ENCODE data around the gene LAG3.

The LAG3 gene

GRCh38 chr12:6784296-6784695 is 12.0 kb downstream of the LAG3 start:
- no peak for DNase-seq (ENCODE audit: low read depth, low spot score)
- CTCF ChIA-PET, result interaction anchor here (1.2 to 12.1 kb wide), 4 partner anchors 10 to 41 kb away, joined by 4 to 272 read pairs (median 32); partner anchors contain the start of genes MLF2 and PTMS
- POLR2A ChIA-PET, result no interaction called here
- H3K4me3 ChIP-seq (ENCODE audit: low read depth, low read length), result no peak overlapping the region
- TF ChIP-seq CTCF (IDR thresholded peaks at IDR 0.05; ENCODE audit: insufficient read depth, low read length, missing control alignments), result no peak

- CTCF ChIA-PET, result interaction anchor here (0.9 to 12.1 kb wide), 4 partner anchors 14 to 41 kb away, joined by 3 to 272 read pairs (median 32); partner anchors contain the start of genes MLF2 and PTMS
- POLR2A ChIA-PET, result no interaction called here
- TF ChIP-seq CTCF (IDR thresholded peaks at IDR 0.05; ENCODE audit: insufficient read depth, low read length, missing control alignments), result no peak
- no peak for DNase-seq (ENCODE audit: low read depth, low spot score)
- H3K4me3 ChIP-seq (ENCODE audit: low read depth, low read length), result no peak overlapping the region
These were observed 12.4 kb downstream of the LAG3 start for GRCh38 chr12:6784761-6785160.

- no peak overlapping the region for H3K4me3 ChIP-seq (ENCODE audit: low read depth, low read length)
- ChIA-PET CTCF (interaction anchor here (0.8 to 11.3 kb wide), 8 partner anchors 7 to 39 kb away, joined by 3 to 60 read pairs (median 6); partner anchors contain the start of genes MLF2 and PTMS), POLR2A (interaction anchor here (1.2 kb wide), 1 partner anchor 63 kb away, joined by 3 read pairs; the partner anchor contains the start of gene COPS7A)
- no peak for DNase-seq (ENCODE audit: low read depth, low spot score)
- no peak for TF ChIP-seq CTCF (IDR thresholded peaks at IDR 0.05; ENCODE audit: insufficient read depth, low read length, missing control alignments)
These were observed 14.2 kb downstream of the LAG3 start for GRCh38 chr12:6786416-6787094.

- DNase-seq (ENCODE audit: low read depth, low spot score), result no peak
- no peak for TF ChIP-seq CTCF (IDR thresholded peaks at IDR 0.05; ENCODE audit: insufficient read depth, low read length, missing control alignments)
- ChIA-PET POLR2A (interaction anchor here (1.2 kb wide), 1 partner anchor 64 kb away, joined by 3 read pairs; the partner anchor contains the start of gene COPS7A), CTCF (interaction anchor here (0.8 to 11.3 kb wide), 8 partner anchors 8 to 38 kb away, joined by 3 to 60 read pairs (median 6); partner anchors contain the start of genes MLF2 and PTMS)
- no peak overlapping the region for H3K4me3 ChIP-seq (ENCODE audit: low read depth, low read length)
These were observed 15.0 kb downstream of the LAG3 start for GRCh38 chr12:6787309-6787708.

- ChIA-PET POLR2A (no interaction called here), CTCF (interaction anchor here (0.6 to 11.3 kb wide), 7 partner anchors 11 to 170 kb away, joined by 3 to 60 read pairs (median 5); partner anchors contain the start of genes MLF2 and PTMS)
These were observed 16.9 kb downstream of the LAG3 start, which contains the start of gene CD4 for GRCh38 chr12:6788972-6789924. Gene CD4, plus strand, starts transcription at chr12:6789528. Its CDS starts 10,611 bp downstream, at chr12:6800139.

More at GRCh38 chr12:6788972-6789924, 16.9 kb downstream of the LAG3 start, which contains the start of gene CD4:
- DNase-seq (ENCODE audit: low read depth, low spot score), result no peak
- no peak within 1 kb of the TSS for H3K4me3 ChIP-seq (ENCODE audit: low read depth, low read length)
- TF ChIP-seq CTCF (IDR thresholded peaks at IDR 0.05; ENCODE audit: insufficient read depth, low read length, missing control alignments), result no peak
